Measurements from ENCODE around the gene ATP6V1D.

DNA sequence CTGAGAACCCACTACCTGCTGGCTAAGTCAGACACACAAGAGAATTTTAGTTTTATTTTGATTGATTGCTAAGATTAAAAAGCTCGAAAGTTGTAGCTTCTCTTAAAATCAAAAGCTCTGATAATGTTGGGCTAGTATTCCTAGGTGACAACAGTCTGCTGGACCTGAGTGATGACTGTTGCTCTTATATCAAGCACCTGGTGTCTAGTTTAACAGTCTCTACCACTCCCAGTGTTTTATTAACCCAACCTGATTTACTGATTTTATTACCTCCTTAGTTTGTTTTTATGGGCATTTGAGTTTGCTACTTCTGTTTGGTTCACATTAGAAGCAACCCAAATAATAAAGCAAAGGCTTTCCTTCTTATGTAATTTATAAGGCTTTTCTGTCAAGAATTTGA, 41.8 kb downstream of the ATP6V1D start:
- TF ChIP-seq, protein P1, sequence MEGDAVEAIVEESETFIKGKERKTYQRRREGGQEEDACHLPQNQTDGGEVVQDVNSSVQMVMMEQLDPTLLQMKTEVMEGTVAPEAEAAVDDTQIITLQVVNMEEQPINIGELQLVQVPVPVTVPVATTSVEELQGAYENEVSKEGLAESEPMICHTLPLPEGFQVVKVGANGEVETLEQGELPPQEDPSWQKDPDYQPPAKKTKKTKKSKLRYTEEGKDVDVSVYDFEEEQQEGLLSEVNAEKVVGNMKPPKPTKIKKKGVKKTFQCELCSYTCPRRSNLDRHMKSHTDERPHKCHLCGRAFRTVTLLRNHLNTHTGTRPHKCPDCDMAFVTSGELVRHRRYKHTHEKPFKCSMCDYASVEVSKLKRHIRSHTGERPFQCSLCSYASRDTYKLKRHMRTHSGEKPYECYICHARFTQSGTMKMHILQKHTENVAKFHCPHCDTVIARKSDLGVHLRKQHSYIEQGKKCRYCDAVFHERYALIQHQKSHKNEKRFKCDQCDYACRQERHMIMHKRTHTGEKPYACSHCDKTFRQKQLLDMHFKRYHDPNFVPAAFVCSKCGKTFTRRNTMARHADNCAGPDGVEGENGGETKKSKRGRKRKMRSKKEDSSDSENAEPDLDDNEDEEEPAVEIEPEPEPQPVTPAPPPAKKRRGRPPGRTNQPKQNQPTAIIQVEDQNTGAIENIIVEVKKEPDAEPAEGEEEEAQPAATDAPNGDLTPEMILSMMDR (conservative IDR thresholded peaks at IDR 0.05; ENCODE audit: low read depth in 2 of 2): no peak
- TF ChIP-seq EZH2phosphoT487 (IDR thresholded peaks at IDR 0.05; ENCODE audit: unreplicated experiment): no peak
- no peak for TF ChIP-seq POLR2AphosphoS5 (IDR thresholded peaks at IDR 0.05; ENCODE audit: low read depth)
- TF ChIP-seq, protein P2, sequence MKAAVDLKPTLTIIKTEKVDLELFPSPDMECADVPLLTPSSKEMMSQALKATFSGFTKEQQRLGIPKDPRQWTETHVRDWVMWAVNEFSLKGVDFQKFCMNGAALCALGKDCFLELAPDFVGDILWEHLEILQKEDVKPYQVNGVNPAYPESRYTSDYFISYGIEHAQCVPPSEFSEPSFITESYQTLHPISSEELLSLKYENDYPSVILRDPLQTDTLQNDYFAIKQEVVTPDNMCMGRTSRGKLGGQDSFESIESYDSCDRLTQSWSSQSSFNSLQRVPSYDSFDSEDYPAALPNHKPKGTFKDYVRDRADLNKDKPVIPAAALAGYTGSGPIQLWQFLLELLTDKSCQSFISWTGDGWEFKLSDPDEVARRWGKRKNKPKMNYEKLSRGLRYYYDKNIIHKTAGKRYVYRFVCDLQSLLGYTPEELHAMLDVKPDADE (IDR thresholded peaks at IDR 0.05): no peak
- TF ChIP-seq NANOG (IDR thresholded peaks at IDR 0.05; ENCODE audit: borderline replicate concordance): no peak
- no peak for TF ChIP-seq JUNB (IDR thresholded peaks at IDR 0.05; ENCODE audit: unreplicated experiment)
- TF ChIP-seq ZNF114 (CRISPR knock-in tag; IDR thresholded peaks at IDR 0.05): no peak
- no peak for TF ChIP-seq CREB1 (CRISPR knock-in tag; IDR thresholded peaks at IDR 0.05; ENCODE audit: low read depth)
- no peak for TF ChIP-seq ZNF331 (CRISPR knock-in tag; IDR thresholded peaks at IDR 0.05; ENCODE audit: low read depth)
- TF ChIP-seq, protein P3, sequence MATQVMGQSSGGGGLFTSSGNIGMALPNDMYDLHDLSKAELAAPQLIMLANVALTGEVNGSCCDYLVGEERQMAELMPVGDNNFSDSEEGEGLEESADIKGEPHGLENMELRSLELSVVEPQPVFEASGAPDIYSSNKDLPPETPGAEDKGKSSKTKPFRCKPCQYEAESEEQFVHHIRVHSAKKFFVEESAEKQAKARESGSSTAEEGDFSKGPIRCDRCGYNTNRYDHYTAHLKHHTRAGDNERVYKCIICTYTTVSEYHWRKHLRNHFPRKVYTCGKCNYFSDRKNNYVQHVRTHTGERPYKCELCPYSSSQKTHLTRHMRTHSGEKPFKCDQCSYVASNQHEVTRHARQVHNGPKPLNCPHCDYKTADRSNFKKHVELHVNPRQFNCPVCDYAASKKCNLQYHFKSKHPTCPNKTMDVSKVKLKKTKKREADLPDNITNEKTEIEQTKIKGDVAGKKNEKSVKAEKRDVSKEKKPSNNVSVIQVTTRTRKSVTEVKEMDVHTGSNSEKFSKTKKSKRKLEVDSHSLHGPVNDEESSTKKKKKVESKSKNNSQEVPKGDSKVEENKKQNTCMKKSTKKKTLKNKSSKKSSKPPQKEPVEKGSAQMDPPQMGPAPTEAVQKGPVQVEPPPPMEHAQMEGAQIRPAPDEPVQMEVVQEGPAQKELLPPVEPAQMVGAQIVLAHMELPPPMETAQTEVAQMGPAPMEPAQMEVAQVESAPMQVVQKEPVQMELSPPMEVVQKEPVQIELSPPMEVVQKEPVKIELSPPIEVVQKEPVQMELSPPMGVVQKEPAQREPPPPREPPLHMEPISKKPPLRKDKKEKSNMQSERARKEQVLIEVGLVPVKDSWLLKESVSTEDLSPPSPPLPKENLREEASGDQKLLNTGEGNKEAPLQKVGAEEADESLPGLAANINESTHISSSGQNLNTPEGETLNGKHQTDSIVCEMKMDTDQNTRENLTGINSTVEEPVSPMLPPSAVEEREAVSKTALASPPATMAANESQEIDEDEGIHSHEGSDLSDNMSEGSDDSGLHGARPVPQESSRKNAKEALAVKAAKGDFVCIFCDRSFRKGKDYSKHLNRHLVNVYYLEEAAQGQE (IDR thresholded peaks at IDR 0.05; ENCODE audit: unreplicated experiment): no peak
- no peak for TF ChIP-seq EZH2 (IDR thresholded peaks at IDR 0.05; ENCODE audit: low read depth, unreplicated experiment)

Data from GM23338 (cell line).